Spinal cord (tissue), 10 donors: Measurements from ENCODE around the gene GALNT10. TPM values are rescaled to one million over a fixed set of nuclear protein-coding genes. Genes with fewer than 3 reads are reported as not detected.
"Not testable (repeated sequence)": the region's sequence is repeated elsewhere in the genome, so short reads cannot be mapped to it uniquely, and the experiment has no call there.

Experiments
- DNase-seq, 6 donors: peaks; one replicate each; pipeline versions ENCODE4 v3.0.0 to v3.0.0-alpha.2; 2013 to 2015; ENCODE audit warnings: low spot score in 6 of 6, low read depth in 4 of 6
- H3K27ac ChIP-seq: one replicate; pipeline ENCODE4 v1.5.1; 2013; ENCODE audit warnings: low read depth, low read length, control low read depth
- H3K27me3 ChIP-seq: one replicate; pipeline ENCODE4 v1.6.1; 2013; ENCODE audit warnings: low read length; ENCODE audit not compliant: control insufficient read depth, insufficient read depth
- H3K36me3 ChIP-seq: one replicate; pipeline ENCODE4 v1.6.1; 2013; ENCODE audit warnings: low read length; ENCODE audit not compliant: control insufficient read depth, insufficient read depth
- H3K4me1 ChIP-seq: one replicate; pipeline ENCODE4 v1.6.1; 2013; ENCODE audit warnings: low read length; ENCODE audit not compliant: control insufficient read depth, insufficient read depth
- H3K4me3 ChIP-seq: one replicate; pipeline ENCODE4 v1.5.1; 2013; ENCODE audit warnings: low read depth, low read length, control low read depth
- H3K9me3 ChIP-seq: one replicate; pipeline ENCODE4 v1.6.1; 2013; ENCODE audit warnings: low read length; ENCODE audit not compliant: control insufficient read depth, insufficient read depth
- WGBS: methylation state at CpG from one replicate; pipeline ENCODE4 v1.1.5; 2013; ENCODE audit warnings: missing lambda C conversion rate; ENCODE audit not compliant: insufficient coverage; 5-methylcytosine and 5-hydroxymethylcytosine counted together
- long read RNA-seq, 4 donors: transcript quantifications; one replicate each; lab custom pipeline, GENCODE V29; 2026
- polyA plus RNA-seq, 2 donors: library from polyadenylated mRNA; unstranded; fragments of 120-200 nt; gene quantifications; one replicate each; pipeline ENCODE4 v1.2.1, GENCODE V29; 2013; ENCODE audit not compliant: insufficient read length in 2 of 2
- total RNA-seq, 2 donors: library from RNA; depleted of rRNA in 1 of 2; stranded (reverse); fragments of 120-200 nt in 1 of 2; fragments of >200 nt in 1 of 2; gene quantifications; one replicate each; pipeline versions ENCODE4 v1.2.3 to v1.2.4, GENCODE V29; 2013 to 2014
- donor health status: healthy.

Gene GALNT10, protein sequence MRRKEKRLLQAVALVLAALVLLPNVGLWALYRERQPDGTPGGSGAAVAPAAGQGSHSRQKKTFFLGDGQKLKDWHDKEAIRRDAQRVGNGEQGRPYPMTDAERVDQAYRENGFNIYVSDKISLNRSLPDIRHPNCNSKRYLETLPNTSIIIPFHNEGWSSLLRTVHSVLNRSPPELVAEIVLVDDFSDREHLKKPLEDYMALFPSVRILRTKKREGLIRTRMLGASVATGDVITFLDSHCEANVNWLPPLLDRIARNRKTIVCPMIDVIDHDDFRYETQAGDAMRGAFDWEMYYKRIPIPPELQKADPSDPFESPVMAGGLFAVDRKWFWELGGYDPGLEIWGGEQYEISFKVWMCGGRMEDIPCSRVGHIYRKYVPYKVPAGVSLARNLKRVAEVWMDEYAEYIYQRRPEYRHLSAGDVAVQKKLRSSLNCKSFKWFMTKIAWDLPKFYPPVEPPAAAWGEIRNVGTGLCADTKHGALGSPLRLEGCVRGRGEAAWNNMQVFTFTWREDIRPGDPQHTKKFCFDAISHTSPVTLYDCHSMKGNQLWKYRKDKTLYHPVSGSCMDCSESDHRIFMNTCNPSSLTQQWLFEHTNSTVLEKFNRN
- total RNA-seq (10 to 100 TPM; 17.2 to 31.2 TPM), polyA plus RNA-seq (10 to 100 TPM; 21.6 to 23.4 TPM)
- long read RNA-seq, donor 1, full-length matches to known transcripts: 3 of 3 reads
- long read RNA-seq, donor 1, partial matches to known transcripts: 0 of 3 reads
- long read RNA-seq, donor 1, other reads (novel, unspliced or antisense): 0 of 3 reads
- long read RNA-seq, donor 2, full-length matches to known transcripts: 6 of 6 reads
- long read RNA-seq, donor 2, partial matches to known transcripts: 0 of 6 reads
- long read RNA-seq, donor 2, other reads (novel, unspliced or antisense): 0 of 6 reads
- long read RNA-seq, donor 3, full-length matches to known transcripts: 5 of 14 reads
- long read RNA-seq, donor 3, partial matches to known transcripts: 9 of 14 reads
- long read RNA-seq, donor 3, other reads (novel, unspliced or antisense): 0 of 14 reads
- long read RNA-seq, donor 4, full-length matches to known transcripts: 1 of 19 reads
- long read RNA-seq, donor 4, partial matches to known transcripts: 18 of 19 reads
- long read RNA-seq, donor 4, other reads (novel, unspliced or antisense): 0 of 19 reads

DNA sequence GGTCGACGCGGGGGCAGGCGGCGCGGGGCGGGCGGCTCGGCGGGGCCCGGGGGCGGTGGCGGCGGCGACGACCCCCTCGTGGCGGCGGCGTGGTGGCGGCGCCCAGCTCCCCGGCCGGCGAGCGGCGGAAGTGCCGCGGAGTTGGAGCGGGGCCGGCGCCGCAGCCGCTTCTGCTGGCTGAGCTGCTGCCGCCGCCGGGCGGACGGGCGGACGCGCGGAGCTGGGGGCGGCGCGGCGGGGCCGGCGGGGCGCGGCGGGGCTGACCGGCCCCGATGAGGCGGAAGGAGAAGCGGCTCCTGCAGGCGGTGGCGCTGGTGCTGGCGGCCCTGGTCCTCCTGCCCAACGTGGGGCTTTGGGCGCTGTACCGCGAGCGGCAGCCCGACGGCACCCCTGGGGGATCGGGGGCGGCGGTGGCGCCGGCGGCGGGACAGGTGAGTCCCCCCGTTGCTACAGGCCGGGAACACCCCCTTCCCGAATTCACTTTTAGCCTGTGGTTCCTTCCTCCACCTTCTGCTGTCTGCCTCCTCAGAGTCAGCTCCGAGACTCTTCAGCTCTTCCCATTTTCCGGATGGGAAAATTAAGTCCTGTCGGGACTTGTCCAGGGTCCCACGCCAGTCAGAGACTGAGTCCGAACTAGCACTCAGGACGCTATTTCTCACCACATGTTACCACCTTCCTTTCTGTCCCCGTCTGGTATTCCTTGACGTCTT, at the start of gene GALNT10:
GALNT10 (plus strand) TSS at position 139 of the 710 bp plus-strand sequence; CDS start at position 273, 134 bp downstream.
- Histone ChIP-seq H3K36me3 (no peaks in the 10 kb centered on the region), H3K27ac (no peak within 1 kb of the TSS), H3K27me3 (peaks cover 15% of the 10 kb centered on the region), H3K4me1 (peaks cover 20% of the 10 kb centered on the region), H3K9me3 (no peaks in the 10 kb centered on the region), H3K4me3 (peak within 1 kb of the TSS; percentile 92)
- peak in 2 of 6 donors; percentile 85 to 88 for DNase-seq
- 1% methylated on average over 84 of the region's 84 CpGs for WGBS

- H3K27me3 ChIP-seq: no peaks in the 10 kb centered on the region
- DNase-seq: peak in 2 of 6 donors; percentile 49 to 54
- H3K4me3 ChIP-seq: no peak overlapping the region
- H3K4me1 ChIP-seq: peaks cover 22% of the 10 kb centered on the region
- H3K36me3 ChIP-seq: no peaks in the 10 kb centered on the region
- H3K9me3 ChIP-seq: no peaks in the 10 kb centered on the region
- 43% methylated on average over 1 of the region's 1 CpG for WGBS
- H3K27ac ChIP-seq: no peak overlapping the region
Measured at GRCh38 chr5:154141745-154142221, 48.8 kb upstream of the GALNT10 start.

DNA sequence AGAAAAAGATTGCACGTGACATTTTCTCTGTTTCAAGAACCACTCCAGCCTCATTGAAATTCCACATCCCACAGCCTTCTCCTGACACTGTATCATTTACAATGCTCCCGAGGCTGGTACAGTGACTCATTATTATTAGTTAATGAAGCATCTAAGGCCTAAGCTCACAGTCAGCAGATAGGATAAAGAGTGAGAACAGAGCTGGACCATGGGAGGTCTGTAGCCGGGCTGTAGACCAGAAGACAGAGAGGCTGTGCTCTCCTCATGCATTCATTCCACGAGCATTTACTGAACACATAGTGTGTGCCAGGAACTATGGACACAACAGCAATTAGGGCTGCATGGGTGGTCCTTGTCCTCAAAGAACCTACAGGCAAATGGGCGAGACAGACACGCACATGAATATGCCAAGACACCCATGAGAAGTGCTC, 47.3 kb upstream of the GALNT10 start:
- 39% methylated on average over 2 of the region's 6 CpGs for WGBS
- Histone ChIP-seq H3K36me3 (no peaks in the 10 kb centered on the region), H3K4me3 (no peak overlapping the region), H3K27ac (no peak overlapping the region), H3K9me3 (no peaks in the 10 kb centered on the region), H3K27me3 (no peaks in the 10 kb centered on the region), H3K4me1 (peaks cover 22% of the 10 kb centered on the region)
- peak in 2 of 6 donors; percentile 73 to 79 for DNase-seq

DNA sequence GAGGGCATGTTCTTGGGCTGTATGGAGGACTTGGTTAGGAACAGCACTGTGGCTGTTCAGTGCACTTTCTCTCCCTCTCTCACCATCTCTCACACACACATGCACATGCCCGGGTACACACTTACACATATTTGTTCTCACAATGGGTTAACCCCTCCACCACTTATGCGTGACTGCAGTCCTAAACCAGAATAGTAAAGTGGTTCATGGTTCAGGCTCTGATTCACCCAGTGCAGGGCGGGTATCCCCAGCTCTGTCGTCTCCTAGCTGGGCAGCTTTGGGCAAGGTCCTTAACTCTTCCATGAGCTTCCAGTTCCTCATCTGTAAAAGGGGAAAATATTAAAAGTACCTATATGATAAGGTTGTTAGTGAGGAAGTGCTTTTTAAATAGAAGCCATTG, 45.3 kb upstream of the GALNT10 start:
- no peaks in the 10 kb centered on the region for H3K27me3 ChIP-seq
- no peak for DNase-seq
- H3K9me3 ChIP-seq: no peaks in the 10 kb centered on the region
- WGBS: 100% methylated on average over 2 of the region's 4 CpGs
- H3K27ac ChIP-seq: no peak overlapping the region
- H3K4me3 ChIP-seq: no peak overlapping the region
- H3K4me1 ChIP-seq: peaks cover 11% of the 10 kb centered on the region
- H3K36me3 ChIP-seq: no peaks in the 10 kb centered on the region

GRCh38 chr5:154146409-154146808, 44.1 kb upstream of the GALNT10 start:
- Histone ChIP-seq H3K9me3 (no peaks in the 10 kb centered on the region), H3K4me3 (no peak overlapping the region), H3K27ac (no peak overlapping the region), H3K27me3 (no peaks in the 10 kb centered on the region), H3K4me1 (peaks cover 8% of the 10 kb centered on the region), H3K36me3 (no peaks in the 10 kb centered on the region)
- no peak for DNase-seq

- Histone ChIP-seq H3K27ac (no peak overlapping the region), H3K27me3 (no peaks in the 10 kb centered on the region), H3K36me3 (no peaks in the 10 kb centered on the region), H3K4me3 (no peak overlapping the region), H3K4me1 (no peaks in the 10 kb centered on the region), H3K9me3 (no peaks in the 10 kb centered on the region)
- 91% methylated on average over 1 of the region's 2 CpGs for whole genome bisulfite sequencing
- no peak for DNase-seq
Measured at GRCh38 chr5:154147666-154148065, 42.9 kb upstream of the GALNT10 start.

GRCh38 chr5:154150471-154150870, 40.1 kb upstream of the GALNT10 start:
- H3K36me3 ChIP-seq, H3K9me3 ChIP-seq, H3K27me3 ChIP-seq, DNase-seq, H3K27ac ChIP-seq, H3K4me3 ChIP-seq, H3K4me1 ChIP-seq: not testable (repeated sequence)
- WGBS: 100% methylated on average over 2 of the region's 2 CpGs

GRCh38 chr5:154157483-154158378, 32.8 kb upstream of the GALNT10 start:
- no peaks in the 10 kb centered on the region for H3K36me3 ChIP-seq
- WGBS: 56% methylated on average over 4 of the region's 6 CpGs
- H3K9me3 ChIP-seq: no peaks in the 10 kb centered on the region
- DNase-seq: no peak
- peaks cover 5% of the 10 kb centered on the region for H3K4me1 ChIP-seq
- peaks cover 3% of the 10 kb centered on the region for H3K27me3 ChIP-seq
- no peak overlapping the region for H3K4me3 ChIP-seq
- no peak overlapping the region for H3K27ac ChIP-seq
